Ishikawa (cell line): ENCODE results near the gene RNLS.

Experiments used
- MAX ChIP-seq: IDR thresholded peaks from 2 replicates; pipeline ENCODE4 v1.6.1; 2012
- REST ChIP-seq: IDR thresholded peaks from 2 replicates; pipeline ENCODE4 v1.6.1; 2012; ENCODE audit warnings: low read depth, mild to moderate bottlenecking
- USF1 ChIP-seq: IDR thresholded peaks from 2 replicates; pipeline ENCODE4 v1.6.1; 2012
- YY1 ChIP-seq: IDR thresholded peaks from 2 replicates; pipeline ENCODE4 v1.6.1; 2012; ENCODE audit warnings: low read depth

- TF ChIP-seq YY1: no peak
- no peak for TF ChIP-seq REST
- TF ChIP-seq MAX: no peak
- TF ChIP-seq USF1: no peak
These were observed 116.3 kb downstream of the RNLS start for GRCh38 chr10:88466786-88467185.
